Neural cell (in vitro differentiated cells): ENCODE measurements around the gene TNS3.

Experiments
- EP300 ChIP-seq: fragments of 450-650 bp; conservative IDR thresholded peaks from 2 replicates; pipeline ENCODE4 v1.6.1; 2014; ENCODE audit warnings: antibody characterized with exemption, mild to moderate bottlenecking, moderate library complexity; ENCODE audit not compliant: poor library complexity, severe bottlenecking
- EZH2 ChIP-seq: fragments of 200-600, 300-800 bp; shearing (Covaris generic), sonication (generic); IDR thresholded peaks from 2 replicates; pipeline ENCODE4 v1.6.1; 2014; ENCODE audit warnings: antibody characterized with exemption, low read length, borderline replicate concordance, mild to moderate bottlenecking; ENCODE audit not compliant: insufficient read depth, poor library complexity, severe bottlenecking
- POLR2AphosphoS5 ChIP-seq: IDR thresholded peaks from 2 replicates; pipeline ENCODE4 v1.6.1; 2012
- SMC3 ChIP-seq: fragments of 450-650 bp; conservative IDR thresholded peaks from 2 replicates; pipeline ENCODE4 v1.6.1; 2014; ENCODE audit warnings: antibody characterized with exemption, mild to moderate bottlenecking, moderate library complexity; ENCODE audit not compliant: poor library complexity
- TF ChIP-seq, protein P1 (sequence below): fragments of 450-650 bp; IDR thresholded peaks from 2 replicates; pipeline ENCODE4 v1.5.1; 2014; ENCODE audit warnings: antibody characterized with exemption, mild to moderate bottlenecking, moderate library complexity; ENCODE audit not compliant: poor library complexity, severe bottlenecking

DNA sequence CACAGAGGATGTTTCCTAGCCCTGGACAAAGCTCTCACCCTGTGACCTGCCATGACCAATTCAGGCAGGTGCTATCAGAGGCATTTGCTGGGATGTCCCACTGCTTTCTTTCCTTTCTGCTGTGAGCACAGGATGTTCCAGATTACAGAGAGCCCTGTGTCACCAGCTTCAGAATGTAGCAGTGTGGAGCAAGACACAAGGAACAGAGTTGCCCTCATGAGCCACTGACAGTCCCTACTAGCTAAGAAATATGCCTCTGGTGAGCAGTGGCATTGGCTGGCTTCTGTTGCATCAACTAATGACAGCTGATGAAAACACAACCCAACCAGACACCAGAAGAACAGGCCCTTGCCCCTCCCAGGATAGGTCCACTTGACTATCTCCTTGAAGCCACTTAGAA, 337.2 kb downstream of the TNS3 start:
- TF ChIP-seq POLR2AphosphoS5 (no peak), EZH2 (no peak), SMC3 (no peak), EP300 (no peak)
- TF ChIP-seq, protein P1, sequence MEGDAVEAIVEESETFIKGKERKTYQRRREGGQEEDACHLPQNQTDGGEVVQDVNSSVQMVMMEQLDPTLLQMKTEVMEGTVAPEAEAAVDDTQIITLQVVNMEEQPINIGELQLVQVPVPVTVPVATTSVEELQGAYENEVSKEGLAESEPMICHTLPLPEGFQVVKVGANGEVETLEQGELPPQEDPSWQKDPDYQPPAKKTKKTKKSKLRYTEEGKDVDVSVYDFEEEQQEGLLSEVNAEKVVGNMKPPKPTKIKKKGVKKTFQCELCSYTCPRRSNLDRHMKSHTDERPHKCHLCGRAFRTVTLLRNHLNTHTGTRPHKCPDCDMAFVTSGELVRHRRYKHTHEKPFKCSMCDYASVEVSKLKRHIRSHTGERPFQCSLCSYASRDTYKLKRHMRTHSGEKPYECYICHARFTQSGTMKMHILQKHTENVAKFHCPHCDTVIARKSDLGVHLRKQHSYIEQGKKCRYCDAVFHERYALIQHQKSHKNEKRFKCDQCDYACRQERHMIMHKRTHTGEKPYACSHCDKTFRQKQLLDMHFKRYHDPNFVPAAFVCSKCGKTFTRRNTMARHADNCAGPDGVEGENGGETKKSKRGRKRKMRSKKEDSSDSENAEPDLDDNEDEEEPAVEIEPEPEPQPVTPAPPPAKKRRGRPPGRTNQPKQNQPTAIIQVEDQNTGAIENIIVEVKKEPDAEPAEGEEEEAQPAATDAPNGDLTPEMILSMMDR = no peak
